Neural cell (in vitro differentiated cells): Measurements from ENCODE around the gene CHI3L1. TPM values are rescaled to one million over a fixed set of nuclear protein-coding genes. Genes with fewer than 3 reads are reported as not detected.

Source experiments
- H2AFZ ChIP-seq: fragments of 200-600, 300-800 bp; sonication (generic), shearing (Covaris generic); 2 replicates; pipeline ENCODE4 v1.6.0; 2014; ENCODE audit warnings: low read depth, mild to moderate bottlenecking, antibody characterized with exemption, low read length, moderate library complexity
- H3F3A ChIP-seq: fragments of 200-600 bp; shearing (Covaris generic); 2 replicates; pipeline ENCODE4 v1.6.1; 2016; ENCODE audit warnings: mild to moderate bottlenecking, moderate library complexity, mixed read lengths, antibody characterized with exemption, low read length; ENCODE audit not compliant: insufficient read depth, poor library complexity, severe bottlenecking
- H3K27ac ChIP-seq: fragments of 200-600, 300-800 bp; sonication (generic), shearing (Covaris generic); 2 replicates; pipeline ENCODE4 v1.5.1; 2014; ENCODE audit warnings: mild to moderate bottlenecking, low read length, moderate library complexity
- H3K27me3 ChIP-seq: fragments of 300-800, 200-600 bp; sonication (generic), shearing (Covaris generic); 2 replicates; pipeline ENCODE4 v1.6.0; 2014; ENCODE audit warnings: mild to moderate bottlenecking, low read depth, low read length, moderate library complexity; ENCODE audit not compliant: insufficient read depth
- H3K36me3 ChIP-seq: fragments of 300-800, 200-600 bp; sonication (generic), shearing (Covaris generic); 2 replicates; pipeline ENCODE4 v1.5.1; 2014; ENCODE audit warnings: mild to moderate bottlenecking, antibody characterized with exemption, low read length, moderate library complexity; ENCODE audit not compliant: insufficient read depth
- H3K4me2 ChIP-seq: fragments of 300-800, 200-600 bp; sonication (generic), shearing (Covaris generic); 2 replicates; pipeline ENCODE4 v1.6.0; 2014; ENCODE audit warnings: mild to moderate bottlenecking, low read length
- H3K4me3 ChIP-seq: fragments of 300-800, 200-600 bp; sonication (generic), shearing (Covaris generic); 2 replicates; pipeline ENCODE4 v1.5.1; 2014; ENCODE audit warnings: mild to moderate bottlenecking, low read length, moderate library complexity
- H3K79me2 ChIP-seq: fragments of 200-600 bp; shearing (Covaris generic); replicated peaks from 2 replicates; pipeline ENCODE4 v1.6.0; 2014; ENCODE audit warnings: mild to moderate bottlenecking, low read length, moderate library complexity; ENCODE audit not compliant: insufficient read depth
- H3K9ac ChIP-seq: fragments of 300-800, 200-600 bp; sonication (generic), shearing (Covaris generic); 2 replicates; pipeline ENCODE4 v1.6.1; 2016; ENCODE audit warnings: mild to moderate bottlenecking, low read length, mixed read lengths
- H3K9me2 ChIP-seq: fragments of 200-600 bp; shearing (Covaris generic); 2 replicates; pipeline ENCODE4 v1.6.1; 2016; ENCODE audit warnings: mild to moderate bottlenecking, low read length, mixed read lengths; ENCODE audit not compliant: insufficient read depth
- H3K9me3 ChIP-seq: fragments of 200-600, 300-800 bp; sonication (generic), shearing (Covaris generic); 2 replicates; pipeline ENCODE4 v1.6.1; 2016; ENCODE audit warnings: mild to moderate bottlenecking, mixed run types, low read length, moderate library complexity, mixed read lengths
- H4K20me1 ChIP-seq: fragments of 200-600 bp; shearing (Covaris generic); 2 replicates; pipeline ENCODE4 v1.6.1; 2016; ENCODE audit warnings: mild to moderate bottlenecking, mixed run types; ENCODE audit not compliant: insufficient read depth
- CTCF ChIP-seq: fragments of 450-650 bp; IDR thresholded peaks from 2 replicates; pipeline ENCODE4 v1.5.1; 2014; ENCODE audit warnings: antibody characterized with exemption, mild to moderate bottlenecking, moderate library complexity; ENCODE audit not compliant: poor library complexity, severe bottlenecking
- EP300 ChIP-seq: fragments of 450-650 bp; conservative IDR thresholded peaks from 2 replicates; pipeline ENCODE4 v1.6.1; 2014; ENCODE audit warnings: antibody characterized with exemption, mild to moderate bottlenecking, moderate library complexity; ENCODE audit not compliant: poor library complexity, severe bottlenecking
- EZH2 ChIP-seq: fragments of 200-600, 300-800 bp; shearing (Covaris generic), sonication (generic); IDR thresholded peaks from 2 replicates; pipeline ENCODE4 v1.6.1; 2014; ENCODE audit warnings: antibody characterized with exemption, low read length, borderline replicate concordance, mild to moderate bottlenecking; ENCODE audit not compliant: insufficient read depth, poor library complexity, severe bottlenecking
- MXI1 ChIP-seq: fragments of 450-650 bp; conservative IDR thresholded peaks from 2 replicates; pipeline ENCODE4 v1.6.1; 2014; ENCODE audit warnings: antibody characterized with exemption, mild to moderate bottlenecking; ENCODE audit not compliant: poor library complexity, severe bottlenecking
- POLR2AphosphoS5 ChIP-seq: IDR thresholded peaks from 2 replicates; pipeline ENCODE4 v1.6.1; 2012
- RAD21 ChIP-seq: fragments of 450-650 bp; conservative IDR thresholded peaks from 2 replicates; pipeline ENCODE4 v1.6.1; 2014; ENCODE audit warnings: antibody characterized with exemption, mild to moderate bottlenecking, moderate library complexity
- REST ChIP-seq: IDR thresholded peaks from 2 replicates; pipeline ENCODE4 v1.6.1; 2012; ENCODE audit warnings: borderline replicate concordance
- SMC3 ChIP-seq: fragments of 450-650 bp; conservative IDR thresholded peaks from 2 replicates; pipeline ENCODE4 v1.6.1; 2014; ENCODE audit warnings: antibody characterized with exemption, mild to moderate bottlenecking, moderate library complexity; ENCODE audit not compliant: poor library complexity
- TAF1 ChIP-seq: IDR thresholded peaks from 2 replicates; pipeline ENCODE4 v1.6.1; 2012; ENCODE audit warnings: low read depth
- polyA plus RNA-seq: library from polyadenylated mRNA; depleted of rRNA; stranded (reverse); fragments of >200 nt; gene quantifications from 2 replicates; pipeline ENCODE4 v1.2.3, GENCODE V29; 2014

CHI3L1 gene
- polyA plus RNA-seq, 1 donor from 2014 or later: not detected

- Histone ChIP-seq H2AFZ (no peak overlapping the region), H3K9me3 (no peaks in the 10 kb centered on the region)
Observed at GRCh38 chr1:203199816-203200571, 13.5 kb upstream of the CHI3L1 start.

GRCh38 chr1:203199481-203199815 lies 12.9 kb upstream of the CHI3L1 start:
- H2AFZ ChIP-seq: no peak overlapping the region
- H4K20me1 ChIP-seq: no peaks in the 10 kb centered on the region
- no peak for TF ChIP-seq POLR2AphosphoS5
- TF ChIP-seq RAD21: no peak
- no peak for TF ChIP-seq REST
- TF ChIP-seq EP300: no peak
- no peak for TF ChIP-seq MXI1
- no peak for TF ChIP-seq EZH2
- TF ChIP-seq TAF1: no peak
- TF ChIP-seq CTCF: no peak
- no peak for TF ChIP-seq SMC3
- H3F3A ChIP-seq: no peaks in the 10 kb centered on the region
- no peak overlapping the region for H3K27ac ChIP-seq
- no peak overlapping the region for H3K4me2 ChIP-seq
- no peak overlapping the region for H3K4me3 ChIP-seq
- no peaks in the 10 kb centered on the region for H3K79me2 ChIP-seq
- H3K9ac ChIP-seq: no peak overlapping the region
- H3K27me3 ChIP-seq: no peaks in the 10 kb centered on the region
- no peaks in the 10 kb centered on the region for H3K9me2 ChIP-seq
- no peaks in the 10 kb centered on the region for H3K9me3 ChIP-seq
- no peaks in the 10 kb centered on the region for H3K36me3 ChIP-seq

More at GRCh38 chr1:203199816-203200571, 13.5 kb upstream of the CHI3L1 start:
- no peak for TF ChIP-seq CTCF
- no peaks in the 10 kb centered on the region for H4K20me1 ChIP-seq
- H3K27ac ChIP-seq: no peak overlapping the region
- no peaks in the 10 kb centered on the region for H3K79me2 ChIP-seq
- H3K9me2 ChIP-seq: no peaks in the 10 kb centered on the region
- no peak overlapping the region for H3K4me2 ChIP-seq
- H3K9ac ChIP-seq: no peak overlapping the region
- no peaks in the 10 kb centered on the region for H3K27me3 ChIP-seq
- no peak overlapping the region for H3K4me3 ChIP-seq
- H3F3A ChIP-seq: no peaks in the 10 kb centered on the region
- H3K36me3 ChIP-seq: no peaks in the 10 kb centered on the region
